Ovary (tissue), 9 donors: ENCODE data around the gene TMEM185B. TPM values are rescaled to one million over a fixed set of nuclear protein-coding genes. Genes with fewer than 3 reads are reported as not detected.

ENCODE experiments used
- DNase-seq, 5 donors: peaks; one replicate each; pipeline ENCODE4 v3.0.0-alpha.2; 2019 to 2020
- H3K27ac ChIP-seq, 2 donors: fragments of 200-600 bp; one replicate each; pipeline versions ENCODE4 v1.5.1 to v1.8.0; 2019 to 2022
- H3K27me3 ChIP-seq: fragments of 200-600 bp; one replicate; pipeline ENCODE4 v1.8.0; 2022
- H3K36me3 ChIP-seq: fragments of 200-600 bp; sonication (generic); one replicate; pipeline ENCODE4 v1.5.1; 2019
- H3K4me1 ChIP-seq: one replicate; pipeline ENCODE4 v1.8.1; 2013; ENCODE audit warnings: mild to moderate bottlenecking, moderate library complexity; ENCODE audit not compliant: insufficient read depth
- H3K4me3 ChIP-seq: fragments of 200-600 bp; sonication (generic); one replicate; pipeline ENCODE4 v1.5.1; 2017
- H3K9me3 ChIP-seq, 2 donors: fragments of 200-600 bp in 1 of 2; sonication (generic) in 1 of 2; one replicate each; pipeline versions ENCODE4 v1.5.1 to v1.8.1; 2013 to 2019; ENCODE audit warnings: mild to moderate bottlenecking in 1 of 2, moderate library complexity in 1 of 2
- EP300 ChIP-seq: sonication (generic); formaldehyde crosslinking; IDR thresholded peaks from one replicate; pipeline ENCODE4 v1.6.1; 2017; ENCODE audit warnings: antibody characterized with exemption
- POLR2A ChIP-seq: fragments of 450-650 bp; IDR thresholded peaks from one replicate; pipeline ENCODE4 v1.6.1; 2017; ENCODE audit warnings: antibody characterized with exemption, mild to moderate bottlenecking, moderate library complexity
- WGBS, 3 donors: extraction: QIAGEN DNeasy Blood & Tissue Kit in 1 of 3; methylation state at CpG; one replicate each; pipeline versions ENCODE4 v1.1.5 to v1.1.7; 2013 to 2017; 5-methylcytosine and 5-hydroxymethylcytosine counted together
- intact Hi-C, 4 donors: fragments of 100-400 bp; cut with DNase I; formaldehyde crosslinking; loops; one replicate each; pipeline versions ENCODE4 v1.11.0 to v1.15.1; 2022 to 2023
- polyA plus RNA-seq, 2 donors: library from polyadenylated mRNA; stranded (reverse); fragments of 200-250 nt in 1 of 2; fragments of 350-450 nt in 1 of 2; fragmentation: Illumina TruSeq in 1 of 2; extraction: RNeasy Lipid Tissue Mini Kit (QIAGEN cat#74804) in 1 of 2; gene quantifications; one replicate each; pipeline ENCODE4 v1.2.3, GENCODE V29; 2013 to 2014
- total RNA-seq, 7 donors: library from RNA; depleted of rRNA in 2 of 7; stranded (reverse); fragments of >200 nt in 2 of 7; fragmentation: NEBNext Ultra II Directional in 3 of 7; extraction: Animal tissue kit (Norgen Biotek cat#: 25700) in 3 of 7; gene quantifications; one replicate each; pipeline versions ENCODE4 v1.1.0 to v1.2.4, GENCODE V29; 2016 to 2023
- TF ChIP-seq, protein P1 (sequence below), 3 donors: fragments of 450-650 bp in 2 of 3; fragments of 200-600 bp in 1 of 3; IDR thresholded peaks; one replicate each; pipeline versions ENCODE4 v1.5.1 to v1.8.0; 2016 to 2022; ENCODE audit warnings: antibody characterized with exemption in 3 of 3, mild to moderate bottlenecking in 1 of 3
- donor health status: DM: no; HTN: no; CAD: no; lungs with moderate emphysema.
- donor health status: DM: no; HTN: no; CAD: no.
- donor health status: Bipolar disorder and iron deficiency.
- donor health status: DM: yes; HTN: yes; CAD: no.
- donor health status: DM: no; HTN: no; CAD: no.
- donor health status: DM: yes; HTN: yes; CAD: no.

TMEM185B gene
- total and polyA plus RNA-seq, 9 donors: 6.4 to 26.0 (median 14.5) TPM

GRCh38 chr2:120192280-120192679, 30.9 kb downstream of the TMEM185B start:
- Histone ChIP-seq H3K9me3 (no peaks in the 10 kb centered on the region), H3K36me3 (no peaks in the 10 kb centered on the region), H3K4me3 (no peak overlapping the region), H3K27ac (no peak overlapping the region), H3K27me3 (no peaks in the 10 kb centered on the region), H3K4me1 (no peaks in the 10 kb centered on the region)
- DNase-seq: no peak
- intact Hi-C loops: no loop called here
- TF ChIP-seq, protein P1, sequence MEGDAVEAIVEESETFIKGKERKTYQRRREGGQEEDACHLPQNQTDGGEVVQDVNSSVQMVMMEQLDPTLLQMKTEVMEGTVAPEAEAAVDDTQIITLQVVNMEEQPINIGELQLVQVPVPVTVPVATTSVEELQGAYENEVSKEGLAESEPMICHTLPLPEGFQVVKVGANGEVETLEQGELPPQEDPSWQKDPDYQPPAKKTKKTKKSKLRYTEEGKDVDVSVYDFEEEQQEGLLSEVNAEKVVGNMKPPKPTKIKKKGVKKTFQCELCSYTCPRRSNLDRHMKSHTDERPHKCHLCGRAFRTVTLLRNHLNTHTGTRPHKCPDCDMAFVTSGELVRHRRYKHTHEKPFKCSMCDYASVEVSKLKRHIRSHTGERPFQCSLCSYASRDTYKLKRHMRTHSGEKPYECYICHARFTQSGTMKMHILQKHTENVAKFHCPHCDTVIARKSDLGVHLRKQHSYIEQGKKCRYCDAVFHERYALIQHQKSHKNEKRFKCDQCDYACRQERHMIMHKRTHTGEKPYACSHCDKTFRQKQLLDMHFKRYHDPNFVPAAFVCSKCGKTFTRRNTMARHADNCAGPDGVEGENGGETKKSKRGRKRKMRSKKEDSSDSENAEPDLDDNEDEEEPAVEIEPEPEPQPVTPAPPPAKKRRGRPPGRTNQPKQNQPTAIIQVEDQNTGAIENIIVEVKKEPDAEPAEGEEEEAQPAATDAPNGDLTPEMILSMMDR (IDR thresholded peaks at IDR 0.05): no peak
- no peak for TF ChIP-seq POLR2A
- WGBS, 3 donors: 65 to 94% (median 90%) methylated on average over 1 of the region's 1 CpG

GRCh38 chr2:120189189-120189588, 34.0 kb downstream of the TMEM185B start:
- Histone ChIP-seq H3K9me3 (no peaks in the 10 kb centered on the region), H3K27me3 (no peaks in the 10 kb centered on the region), H3K4me1 (no peaks in the 10 kb centered on the region), H3K4me3 (no peak overlapping the region), H3K36me3 (no peaks in the 10 kb centered on the region), H3K27ac (no peak overlapping the region)
- no peak for DNase-seq
- 72 to 95% (median 84%) methylated on average over 1 of the region's 1 CpG for WGBS, 3 donors
- intact Hi-C loops: no loop called here
- TF ChIP-seq EP300: no peak
- TF ChIP-seq, protein P1 (IDR thresholded peaks at IDR 0.05): no peak
- no peak for TF ChIP-seq POLR2A

DNA sequence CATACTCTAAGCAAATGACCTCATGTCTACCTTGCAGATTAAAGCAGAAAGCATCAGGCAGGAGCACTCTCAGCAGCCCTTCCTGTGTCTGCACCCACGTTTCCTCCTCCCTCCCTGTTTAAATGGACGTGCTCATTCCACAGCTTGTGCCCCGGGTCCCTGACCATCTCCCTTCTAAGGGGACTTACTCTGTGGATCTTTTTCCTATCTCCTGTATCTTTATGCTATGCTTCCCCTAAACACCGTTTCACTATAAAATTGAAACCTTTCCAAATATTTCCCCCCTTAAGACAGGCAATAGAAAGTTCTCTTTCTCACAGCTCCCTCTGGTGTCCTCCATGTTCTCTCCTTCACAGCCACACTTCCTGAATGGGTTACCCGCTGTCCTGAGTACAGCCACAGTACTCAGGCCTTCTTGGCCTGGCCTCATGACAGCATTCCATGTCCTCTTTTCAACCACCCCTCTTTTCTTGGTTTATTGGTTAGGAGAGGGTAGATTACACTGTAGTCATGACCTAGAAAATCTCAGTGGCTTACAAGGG, 41.1 kb downstream of the TMEM185B start:
- no peaks in the 10 kb centered on the region for H3K9me3 ChIP-seq
- no peak overlapping the region for H3K27ac ChIP-seq
- no peak for TF ChIP-seq POLR2A
- TF ChIP-seq, protein P1 (IDR thresholded peaks at IDR 0.05): no peak
- no peak for TF ChIP-seq EP300
- intact Hi-C loops: no loop called here
- H3K27me3 ChIP-seq: no peaks in the 10 kb centered on the region
- H3K4me1 ChIP-seq: no peaks in the 10 kb centered on the region
- no peaks in the 10 kb centered on the region for H3K36me3 ChIP-seq
- H3K4me3 ChIP-seq: no peak overlapping the region
- no peak for DNase-seq
- 63 to 77% (median 75%) methylated on average over 5 of the region's 5 CpGs for WGBS, 3 donors

GRCh38 chr2:120180066-120180465, 43.1 kb downstream of the TMEM185B start:
- WGBS, 3 donors: 94 to 95% (median 94%) methylated on average over 3 of the region's 3 CpGs
- intact Hi-C loops: no loop called here
- Histone ChIP-seq H3K9me3 (no peaks in the 10 kb centered on the region), H3K36me3 (no peaks in the 10 kb centered on the region), H3K4me3 (no peak overlapping the region), H3K27me3 (no peaks in the 10 kb centered on the region), H3K4me1 (no peaks in the 10 kb centered on the region), H3K27ac (no peak overlapping the region)
- TF ChIP-seq EP300 (no peak), POLR2A (no peak)
- TF ChIP-seq, protein P1 (IDR thresholded peaks at IDR 0.05): no peak
- no peak for DNase-seq
